ENCODE data around the gene PTCH1.

PTCH1 gene

DNA sequence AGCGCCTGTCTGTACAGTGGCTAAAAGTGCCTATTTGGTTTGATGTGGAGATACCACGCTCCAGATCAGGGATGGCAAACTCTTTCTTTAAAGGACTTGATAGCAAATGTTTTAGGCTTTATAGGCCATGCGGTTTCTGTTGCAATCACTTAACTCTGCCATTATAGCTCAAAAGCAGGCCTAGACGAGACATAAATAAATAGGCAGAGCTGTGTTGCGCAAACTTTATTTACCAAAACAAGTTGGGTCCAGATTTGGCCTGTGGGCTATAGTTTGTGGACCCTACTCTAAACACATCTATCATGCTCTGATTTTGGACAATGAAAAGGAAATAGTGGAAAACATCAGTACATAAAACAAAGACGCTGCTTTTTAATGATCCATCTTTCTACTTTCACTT, 79.2 kb downstream of the PTCH1 start:
- DNase-seq, result no peak

DNA sequence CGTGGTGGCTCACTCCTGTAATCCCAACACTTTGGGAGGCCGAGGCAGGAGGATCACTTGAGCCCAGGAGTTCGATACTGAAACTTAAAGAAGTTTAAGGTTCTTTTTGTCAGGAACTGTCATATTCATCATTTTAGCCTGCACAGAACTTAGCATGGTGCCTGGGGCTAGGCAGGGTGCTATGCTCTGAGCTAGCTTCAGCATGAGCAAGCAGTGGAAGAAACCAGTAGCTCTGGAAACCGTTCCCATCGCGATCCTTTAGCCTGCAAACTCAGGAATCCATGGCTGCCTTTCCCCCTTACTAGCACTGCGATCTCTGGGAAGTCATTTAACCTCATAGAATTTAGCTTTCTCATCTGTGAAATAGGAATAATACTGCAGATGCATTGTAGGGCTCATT, 80.4 kb downstream of the PTCH1 start:
- DNase-seq, result no peak

DNA sequence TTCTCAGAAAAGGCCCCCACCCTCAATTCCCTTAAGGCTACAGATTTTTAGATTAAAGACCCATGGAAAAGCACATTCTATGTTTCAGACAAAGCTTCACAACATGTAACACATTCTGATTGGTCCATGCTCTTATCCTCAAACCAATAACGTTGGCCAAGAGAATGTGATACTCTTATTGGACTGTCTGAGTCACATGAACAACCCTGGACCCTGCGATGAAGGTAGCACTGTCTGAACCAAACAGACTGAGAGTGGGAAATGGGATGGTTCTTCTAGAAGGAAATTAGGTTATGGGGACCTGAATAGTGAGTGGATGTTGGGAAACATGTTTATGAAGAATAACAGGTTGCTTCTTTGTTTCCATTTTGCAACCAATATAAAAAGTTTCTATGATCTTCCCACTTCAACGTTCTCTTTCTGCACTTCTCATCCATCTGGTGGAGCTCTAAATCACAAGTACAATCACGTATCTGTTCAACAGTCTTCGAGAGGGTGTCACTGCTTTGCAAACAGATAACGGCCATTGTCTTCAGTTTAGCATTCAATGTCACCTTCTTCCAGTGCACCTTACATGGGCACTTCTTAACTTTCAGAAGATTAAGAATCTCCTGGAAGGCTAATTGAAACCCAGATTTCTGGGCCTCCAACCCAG, 81.6 kb downstream of the PTCH1 start:
- DNase-seq, result no peak

DNA sequence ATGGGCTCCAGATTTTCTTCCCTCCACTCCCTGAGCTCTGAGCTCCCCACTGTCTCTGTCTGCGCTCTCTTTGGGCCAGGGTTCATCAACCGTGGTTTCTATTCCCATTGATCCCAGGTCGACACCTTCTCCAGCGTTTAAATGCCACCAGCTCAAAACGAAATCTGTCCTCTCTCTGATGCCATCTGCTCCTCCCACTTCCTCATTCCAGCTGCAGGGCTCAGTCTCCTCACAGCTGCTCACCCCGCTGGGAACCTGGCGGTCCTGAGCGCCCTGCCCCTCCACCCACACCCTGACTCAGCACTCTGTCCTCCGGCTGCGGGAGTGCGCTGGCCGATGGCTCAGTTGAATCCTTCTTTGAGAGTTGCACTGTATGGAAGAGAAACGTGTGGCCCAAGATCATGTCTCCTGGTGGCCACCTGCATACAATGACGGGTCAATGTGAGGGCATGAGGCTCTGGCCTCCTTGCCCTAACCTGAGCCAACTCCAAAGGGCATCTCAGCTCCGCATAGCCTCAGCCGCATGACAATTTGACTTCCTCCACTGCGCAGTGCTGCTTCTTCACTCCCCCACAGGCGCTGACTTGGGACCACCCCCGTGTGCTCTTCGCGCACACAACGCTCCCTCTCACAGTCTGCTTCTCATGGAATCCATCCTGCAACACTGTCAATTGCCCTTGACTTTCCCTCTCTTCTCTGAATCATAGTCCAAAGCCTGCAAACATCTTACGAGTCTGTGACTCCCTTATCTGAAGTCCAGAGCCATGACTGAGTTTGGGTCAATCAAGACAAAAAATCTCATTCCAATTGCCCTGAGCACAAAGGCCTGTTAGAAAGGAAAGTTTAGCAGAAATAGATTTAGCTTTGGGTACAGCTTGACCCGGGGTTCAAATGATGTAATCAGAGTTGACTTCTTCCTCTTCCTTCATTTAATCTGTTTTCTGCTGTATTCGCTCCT, 82.4 kb downstream of the PTCH1 start:
- no peak for DNase-seq

DNA sequence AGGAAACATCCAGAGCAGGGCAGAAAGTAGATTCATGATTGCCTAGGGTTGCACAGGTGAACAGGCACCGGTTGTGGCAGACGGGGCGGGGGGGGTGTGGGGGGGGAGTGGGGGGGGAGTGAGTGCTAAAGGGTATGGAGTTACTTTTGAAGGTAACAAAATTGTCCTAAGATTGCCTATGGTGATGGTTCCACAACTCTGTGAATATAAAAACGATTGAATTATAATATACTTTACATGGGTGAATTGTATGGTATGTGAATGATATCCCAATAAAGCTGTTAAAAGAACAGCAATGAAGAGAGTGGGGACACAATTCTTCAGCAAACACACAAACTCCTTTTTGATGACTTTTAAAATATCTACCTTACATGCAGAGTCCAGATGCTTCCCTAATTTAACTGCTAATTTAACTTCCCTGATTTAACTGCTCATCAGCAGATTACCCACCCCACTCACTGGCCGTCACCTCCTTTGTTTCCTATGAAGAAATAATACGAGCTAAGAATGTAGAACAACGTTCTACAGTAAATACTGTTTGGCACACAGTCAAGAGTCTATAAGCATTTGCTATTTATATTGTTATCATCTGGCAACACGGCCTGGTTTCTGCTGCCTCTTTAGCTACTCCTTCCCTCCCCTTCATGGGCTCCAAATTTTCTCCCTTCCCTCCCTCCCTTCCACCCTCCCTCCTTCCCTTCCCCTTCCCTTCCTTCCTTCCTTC, 83.5 kb downstream of the PTCH1 start:
- DNase-seq, result peak; percentile 5

DNA sequence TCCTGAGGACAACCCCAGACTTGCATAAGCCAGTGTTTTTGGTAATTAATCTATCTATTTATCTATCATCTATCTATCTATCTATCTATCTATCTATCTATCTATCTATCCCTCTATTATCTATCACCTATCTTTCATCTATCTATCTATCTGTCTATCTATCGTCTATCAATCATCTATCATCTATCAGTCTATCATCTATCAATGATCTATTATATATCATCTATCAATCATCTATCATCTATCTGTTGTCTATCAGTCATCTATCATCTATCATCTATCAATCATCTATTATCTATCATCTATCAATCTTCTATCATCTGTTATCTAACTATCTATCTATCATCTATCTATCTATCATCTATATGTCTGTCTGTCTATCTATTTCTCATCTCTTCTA, 85.5 kb downstream of the PTCH1 start:
- DNase-seq, result no peak

DNA sequence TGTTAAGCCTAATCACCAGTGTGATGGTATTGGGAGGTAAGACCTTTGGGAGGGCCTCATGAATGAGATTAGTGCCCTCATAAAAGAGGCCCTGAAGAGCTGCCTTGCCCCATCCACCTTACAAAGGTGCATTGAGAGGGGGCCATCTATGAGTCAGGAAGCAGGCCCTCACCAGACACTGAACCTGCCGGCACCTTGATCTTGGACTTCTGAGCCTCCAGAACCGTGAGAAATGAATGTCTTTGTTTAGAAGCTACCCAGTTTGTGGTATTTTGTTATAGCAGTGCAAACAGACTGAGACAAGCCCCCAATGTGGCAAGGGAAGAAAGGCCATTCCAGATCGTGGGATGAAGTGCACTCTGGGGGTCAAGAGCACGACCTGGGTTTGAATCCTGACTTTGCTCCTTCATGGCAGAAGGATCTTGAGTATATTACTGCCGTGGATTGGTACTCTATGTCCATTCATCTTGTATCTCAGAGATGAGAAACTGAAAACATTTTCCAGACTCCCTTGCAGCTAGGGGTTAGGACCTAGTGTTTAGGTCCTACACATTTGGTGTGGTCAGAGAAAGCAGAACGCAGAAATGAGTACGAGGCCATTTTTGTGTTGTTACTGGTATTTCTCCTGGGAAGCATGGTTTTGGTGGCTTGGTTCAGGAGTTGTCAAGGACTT, 86.7 kb downstream of the PTCH1 start:
- no peak for DNase-seq

DNA sequence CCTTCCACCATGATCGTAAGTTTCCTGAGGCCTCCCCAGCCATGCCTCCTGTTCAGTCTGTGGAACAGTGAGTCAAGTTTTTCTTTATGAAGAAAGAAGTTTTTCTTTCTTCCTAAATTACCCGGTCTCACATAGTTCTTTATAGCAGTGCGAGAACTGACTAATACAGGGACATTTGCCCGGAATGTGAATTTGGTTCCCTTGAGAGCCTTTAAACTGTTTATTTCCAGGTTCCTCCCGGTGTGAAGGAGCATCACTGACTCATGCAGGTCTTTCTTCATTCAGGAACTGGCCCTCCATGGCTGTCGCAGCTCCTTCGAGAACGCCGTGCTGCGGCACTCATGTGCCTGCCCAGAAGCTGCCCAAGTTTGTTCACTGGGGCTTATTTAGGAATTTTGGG, 87.7 kb downstream of the PTCH1 start:
- no peak for DNase-seq

DNA sequence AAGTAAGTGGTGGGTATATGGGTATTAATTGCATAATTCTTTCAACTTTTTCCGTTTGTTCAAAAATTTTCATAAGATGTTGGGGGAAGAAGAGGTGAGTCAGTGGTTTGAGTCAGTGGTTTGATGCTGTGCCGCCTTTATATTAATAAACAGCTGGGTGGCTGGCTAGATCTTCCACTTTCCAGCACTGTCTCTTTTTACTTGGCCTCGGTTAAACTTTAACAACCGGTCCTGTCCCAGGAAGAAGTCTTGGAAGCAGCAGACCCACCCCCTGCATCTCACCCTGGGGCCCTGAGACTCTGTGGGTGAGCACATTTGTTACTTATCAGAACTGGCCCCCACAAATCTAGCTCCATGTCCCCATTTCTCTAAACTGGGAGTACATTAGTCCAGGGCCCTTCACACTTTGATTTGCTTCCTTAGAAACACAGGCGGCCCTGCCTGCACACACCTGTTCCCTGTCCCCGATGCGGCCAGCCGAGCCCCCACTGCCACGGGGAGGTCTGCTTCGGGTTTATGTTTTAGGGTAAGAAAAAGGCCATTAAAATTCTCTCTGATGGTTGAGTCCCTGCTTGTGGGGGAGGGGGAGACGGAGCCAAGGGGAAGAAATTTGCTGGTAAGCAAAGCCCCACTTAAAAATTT, 90.7 kb downstream of the PTCH1 start:
- no peak for DNase-seq

DNA sequence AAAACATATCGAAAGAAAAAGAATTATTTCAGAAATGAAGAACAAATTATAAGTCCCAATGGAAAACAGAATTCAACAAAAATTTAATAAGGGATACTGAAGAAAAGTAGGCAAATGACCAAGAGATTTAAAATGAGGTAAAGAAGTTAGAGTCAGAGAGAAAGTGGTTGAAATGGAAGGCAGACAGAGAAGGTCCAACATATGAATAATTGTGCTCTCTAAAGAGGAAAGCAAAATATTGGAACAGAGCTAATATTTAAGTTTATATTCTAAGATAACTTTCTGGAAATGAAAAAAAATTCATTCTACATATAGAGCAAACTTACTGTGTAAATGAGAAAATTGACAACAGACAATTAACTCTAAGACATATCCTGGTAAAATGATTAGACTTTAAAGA, 94.1 kb downstream of the PTCH1 start:
- DNase-seq, result no peak

DNA sequence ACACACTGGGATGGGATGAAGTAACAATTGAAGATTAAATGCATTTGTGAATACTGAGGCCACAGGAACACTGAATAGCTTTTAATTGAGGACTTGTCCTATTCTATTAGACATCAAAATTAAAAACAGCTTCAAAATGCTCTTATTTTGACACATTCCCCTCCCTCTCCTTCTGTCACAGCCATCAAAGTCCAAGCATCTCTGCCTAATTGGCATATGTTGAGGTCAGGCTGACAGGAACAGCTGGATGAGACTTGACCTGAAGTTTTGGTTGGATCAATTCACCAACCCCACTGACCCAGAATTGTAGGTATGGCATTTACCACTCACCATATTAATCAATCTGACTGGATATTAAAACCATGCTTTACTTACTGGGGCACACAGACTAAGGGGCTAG, 96.3 kb downstream of the PTCH1 start:
- no peak for DNase-seq

DNA sequence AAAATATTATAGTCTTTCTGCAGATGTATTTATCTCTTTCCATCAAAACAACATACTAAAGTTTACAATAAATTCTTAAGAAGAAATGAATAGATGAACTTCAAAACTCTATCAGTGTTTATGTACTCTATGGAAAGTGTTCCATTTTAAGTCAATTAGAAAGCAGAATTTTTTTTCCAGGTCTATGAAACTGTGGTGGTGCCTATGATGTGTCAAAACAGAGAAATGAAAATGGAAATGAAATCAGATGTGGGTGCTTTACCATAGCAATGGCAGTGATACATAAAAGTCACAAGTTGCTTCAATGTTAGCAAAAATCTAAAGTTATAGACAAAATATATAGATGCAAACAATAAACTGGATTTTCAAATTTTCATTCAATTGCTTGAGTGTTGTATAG, 97.3 kb downstream of the PTCH1 start:
- no peak for DNase-seq

DNA sequence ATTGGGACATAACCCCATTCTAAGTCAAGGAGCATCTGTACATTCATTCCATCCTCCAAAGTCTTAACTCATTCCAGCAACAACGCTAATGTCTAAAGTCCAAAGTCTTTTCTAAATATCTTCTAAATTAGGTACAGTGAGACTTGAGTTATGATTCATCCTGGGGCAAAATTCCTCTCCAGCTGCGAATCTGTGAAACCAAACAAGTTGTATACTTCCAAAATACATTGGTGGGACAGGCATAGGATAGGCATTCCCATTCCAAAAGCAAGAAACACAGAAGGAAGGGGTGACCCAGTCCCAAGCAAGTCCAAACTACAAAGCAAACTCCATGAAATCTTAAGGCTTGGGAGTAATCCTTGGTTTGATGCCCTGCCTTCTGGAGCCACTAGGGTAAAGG, 101.6 kb downstream of the PTCH1 start:
- DNase-seq, result no peak

DNA sequence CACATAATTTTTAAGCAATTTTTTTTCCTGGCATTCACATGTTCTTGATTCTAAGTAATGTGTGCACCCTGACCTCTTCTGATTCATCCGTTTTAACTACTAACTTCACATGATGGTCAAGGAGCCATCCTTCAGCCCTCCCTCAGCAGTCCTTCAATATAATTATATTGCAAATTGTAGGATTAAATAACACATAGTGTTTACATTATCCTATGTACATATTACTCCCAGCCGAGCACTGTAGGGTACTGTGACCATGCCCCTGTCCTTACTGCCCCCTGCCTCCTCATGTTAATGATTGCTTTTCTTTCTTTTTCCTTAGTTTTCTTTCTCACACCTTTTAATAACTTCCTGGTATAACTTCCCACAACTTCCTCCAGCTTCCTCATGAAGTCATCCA, 103.0 kb downstream of the PTCH1 start:
- no peak for DNase-seq

DNA sequence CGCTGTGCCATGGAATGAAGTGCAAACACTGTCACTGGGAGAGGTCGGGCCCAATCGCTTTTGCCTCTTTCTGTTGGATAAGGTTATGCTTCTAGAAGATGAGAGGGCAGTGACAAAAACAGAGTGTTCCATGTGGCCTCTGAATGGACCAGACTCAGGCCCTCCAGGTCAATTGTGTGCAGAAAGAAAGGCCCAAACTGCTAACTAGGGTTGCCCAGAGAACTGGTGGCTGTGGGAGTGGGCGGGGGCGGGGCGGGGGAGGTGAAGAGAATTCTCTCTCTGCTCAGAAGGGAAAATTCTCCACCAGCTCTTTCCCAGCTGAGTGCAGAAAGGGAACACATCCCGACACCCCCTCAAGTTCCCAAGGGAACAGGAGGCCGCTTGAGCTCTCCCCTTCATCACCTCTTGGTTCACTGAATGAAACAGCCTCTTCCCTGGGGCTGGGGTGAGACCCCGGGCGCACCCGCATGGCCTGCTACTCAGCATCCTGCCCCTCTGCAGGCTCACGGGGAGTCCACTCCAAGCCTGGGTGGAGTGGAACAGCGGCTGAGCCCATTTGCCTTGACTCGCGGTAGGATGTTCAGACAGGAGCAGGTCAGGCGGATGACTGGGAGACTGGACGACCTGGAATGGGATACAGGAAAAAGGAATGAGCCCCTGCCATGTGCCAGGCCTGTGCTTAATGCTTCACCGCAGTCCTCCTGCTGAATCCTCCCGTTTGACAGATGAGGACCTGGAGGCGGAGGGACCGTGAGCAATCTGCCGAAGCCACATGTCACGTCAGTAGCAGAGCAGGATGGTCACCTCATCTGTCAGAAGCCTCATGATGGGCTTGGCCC, 105.5 kb downstream of the PTCH1 start:
- DNase-seq, result no peak

DNA sequence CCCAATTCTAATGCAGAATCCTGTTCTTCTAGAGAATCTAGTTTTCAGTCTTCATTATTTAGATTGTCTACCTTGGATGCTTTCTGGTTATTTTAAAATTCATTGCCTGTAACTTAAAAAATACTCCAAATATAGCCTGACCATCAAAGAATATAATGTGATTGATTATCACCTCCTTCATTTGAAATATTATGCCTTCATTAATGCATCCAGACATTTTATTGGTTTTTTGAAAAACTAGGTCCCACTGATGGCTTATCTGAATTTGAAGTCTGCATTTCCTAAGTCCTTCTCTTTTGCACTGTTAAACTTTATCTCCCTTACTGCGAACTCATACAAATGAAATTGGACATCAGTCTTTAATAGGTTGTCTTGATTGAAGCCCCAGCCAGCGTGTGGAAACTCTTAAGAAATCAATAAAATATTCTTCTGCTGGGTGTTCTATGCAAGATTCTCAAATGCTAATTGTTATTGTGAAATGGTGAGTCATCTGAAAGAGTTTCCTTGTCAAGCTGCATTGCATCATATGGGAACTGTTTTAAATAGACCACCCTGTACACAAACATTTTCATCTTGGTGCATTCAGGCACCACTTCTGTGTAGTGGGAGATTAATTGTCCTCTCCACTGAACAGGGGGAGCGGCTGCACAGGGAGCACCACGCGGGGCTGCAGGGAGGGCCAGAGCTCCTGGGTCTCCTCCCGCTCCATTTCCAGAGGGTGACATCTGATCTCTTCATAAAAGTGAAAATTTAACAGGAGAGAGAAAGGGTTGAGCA, 106.9 kb downstream of the PTCH1 start:
- DNase-seq, result no peak

DNA sequence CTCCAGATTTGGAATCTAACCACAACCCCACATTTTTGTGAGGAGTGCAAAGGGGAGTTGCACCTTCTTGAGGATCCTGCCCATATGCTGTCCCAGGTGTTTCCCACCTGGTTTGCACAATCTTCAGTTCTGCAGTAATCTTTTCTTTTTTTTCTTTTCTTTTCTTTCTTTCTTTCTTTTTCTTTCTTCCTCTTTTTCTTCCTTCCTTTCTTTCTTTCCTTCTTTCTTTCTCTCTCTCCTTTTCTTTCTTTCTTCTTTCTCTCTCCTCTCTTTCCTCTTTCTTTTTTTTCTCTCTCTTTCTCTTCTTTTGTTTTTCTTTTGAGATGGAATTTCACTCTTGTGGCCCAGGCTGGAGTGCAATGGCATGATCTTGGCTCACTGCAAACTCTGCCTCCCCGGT, 109.2 kb downstream of the PTCH1 start:
- DNase-seq, result no peak

DNA sequence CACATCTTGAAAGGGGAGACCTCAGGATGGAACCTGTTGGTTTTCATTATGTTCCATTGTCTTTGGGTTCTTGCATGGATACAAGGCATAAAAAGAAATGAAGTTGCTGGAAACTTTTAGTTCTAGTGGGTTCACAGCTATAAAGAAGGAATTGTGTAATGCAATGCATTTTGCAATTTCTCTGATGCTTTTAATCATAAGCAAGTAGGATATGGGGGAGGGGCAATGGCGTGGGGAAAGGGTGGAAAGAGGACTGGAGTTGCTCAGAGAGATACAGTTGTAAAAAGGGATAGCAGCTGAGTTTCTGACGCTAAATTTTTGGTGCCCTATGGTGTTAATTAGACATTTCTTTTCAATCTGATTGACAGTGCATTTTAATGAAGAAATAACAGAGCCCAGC, 110.7 kb downstream of the PTCH1 start:
- DNase-seq, result no peak

DNA sequence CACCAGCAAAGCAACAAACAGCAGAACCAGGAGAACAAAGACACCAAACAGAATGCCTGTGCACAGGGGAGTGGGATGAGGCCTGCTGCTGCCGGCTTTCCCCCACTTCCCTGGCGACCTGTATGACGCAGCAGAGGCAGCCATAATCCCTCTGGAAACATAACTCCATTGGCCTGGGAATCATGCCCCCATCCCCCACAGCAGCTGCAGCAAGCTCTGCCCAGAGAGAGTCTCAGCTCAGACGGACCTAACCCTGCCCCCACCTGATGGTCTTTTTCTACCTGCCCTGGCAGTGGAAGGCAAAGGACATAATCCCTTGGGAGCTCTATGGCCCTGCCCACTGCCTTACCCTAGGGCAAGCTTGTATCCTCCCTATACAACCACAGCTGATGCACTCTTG, 117.5 kb downstream of the PTCH1 start:
- DNase-seq, result no peak

Measured in NCI-H1694 (cell line).